COLO668 (cell line): ENCODE measurements around the gene CZIB.
"Not testable (repeated sequence)": the region's sequence is repeated elsewhere in the genome, so short reads cannot be mapped to it uniquely, and the experiment has no call there.

ENCODE experiments used
- DNase-seq: peaks from one replicate; lab custom pipeline; 2025; ENCODE audit not compliant: unreplicated experiment; lab: John Stamatoyannopoulos, UW

CZIB gene

GRCh38 chr1:53238197-53239155, 18.0 kb upstream of the CZIB start, which contains the start of gene MAGOH:
MAGOH (minus strand) TSS chr1:53238518; CDS start chr1:53238448, 70 bp downstream.
- DNase-seq = peak; percentile 98

- no peak for DNase-seq
Observed at GRCh38 chr1:53237638-53238037, 17.2 kb upstream of the CZIB start.

GRCh38 chr1:53220962-53221286, 490 bp upstream of the CZIB start:
- no peak for DNase-seq

GRCh38 chr1:53219711-53220110, 723 bp downstream of the CZIB start:
- DNase-seq = no peak

- no peak for DNase-seq
Observed at GRCh38 chr1:53218201-53218600, 2.2 kb downstream of the CZIB start.

- no peak for DNase-seq
Observed at GRCh38 chr1:53214376-53214940, 6.0 kb downstream of the CZIB start.

- DNase-seq = no peak
Observed at GRCh38 chr1:53210954-53211353, 9.5 kb downstream of the CZIB start.

GRCh38 chr1:53210352-53210751, 10.1 kb downstream of the CZIB start:
- DNase-seq = no peak

- no peak for DNase-seq
Observed at GRCh38 chr1:53207726-53208125, 12.7 kb downstream of the CZIB start.

- DNase-seq = no peak
Observed at GRCh38 chr1:53206735-53207379, 13.6 kb downstream of the CZIB start.

- DNase-seq = not testable (repeated sequence)
Observed at GRCh38 chr1:53206083-53206685, 14.2 kb downstream of the CZIB start.

- DNase-seq = not testable (repeated sequence)
Observed at GRCh38 chr1:53205496-53205895, 14.9 kb downstream of the CZIB start.

- no peak for DNase-seq
Observed at GRCh38 chr1:53203466-53203865, 17.0 kb downstream of the CZIB start.

GRCh38 chr1:53198241-53198651, 22.2 kb downstream of the CZIB start:
- no peak for DNase-seq

- no peak for DNase-seq
Observed at GRCh38 chr1:53197291-53198200, 22.9 kb downstream of the CZIB start.

- peak; percentile 99 for DNase-seq
Observed at GRCh38 chr1:53196485-53197290, 23.7 kb downstream of the CZIB start, which contains the start of gene CPT2. CPT2 (plus strand) TSS chr1:53196824; CDS start chr1:53196944, 120 bp downstream.

GRCh38 chr1:53196017-53196484, 24.4 kb downstream of the CZIB start:
- no peak for DNase-seq

GRCh38 chr1:53195246-53196016, 25.0 kb downstream of the CZIB start:
- DNase-seq = no peak

- no peak for DNase-seq
Observed at GRCh38 chr1:53190210-53190611, 30.2 kb downstream of the CZIB start.
